GM23338 (cell line): Measurements from ENCODE around the gene SYNCRIP.

ENCODE experiments used
- CREB1 ChIP-seq: fragments of 250-450 bp; sonication (Bioruptor Pico); IDR thresholded peaks from 2 replicates; pipeline ENCODE4 v1.5.0; 2020; ENCODE audit warnings: low read depth, mild to moderate bottlenecking, moderate library complexity
- EZH2 ChIP-seq: fragments of 200-600 bp; sonication (generic); IDR thresholded peaks from one replicate; pipeline ENCODE4 v1.8.0; 2017; ENCODE audit warnings: antibody characterized with exemption, mild to moderate bottlenecking, low read depth; ENCODE audit not compliant: unreplicated experiment
- EZH2phosphoT487 ChIP-seq: fragments of 200-600 bp; sonication (generic); IDR thresholded peaks from one replicate; pipeline ENCODE4 v1.8.1; 2018; ENCODE audit warnings: antibody characterized with exemption; ENCODE audit not compliant: unreplicated experiment
- JUNB ChIP-seq: IDR thresholded peaks from one replicate; pipeline ENCODE4 v1.6.1; 2016; ENCODE audit warnings: antibody characterized with exemption; ENCODE audit not compliant: unreplicated experiment
- POLR2AphosphoS5 ChIP-seq: IDR thresholded peaks from 2 replicates; pipeline ENCODE4 v1.6.1; 2016; ENCODE audit warnings: antibody characterized with exemption, low read depth
- ZNF331 ChIP-seq: fragments of 250-450 bp; sonication (Bioruptor Pico); IDR thresholded peaks from 2 replicates; pipeline ENCODE4 v1.5.0; 2020; ENCODE audit warnings: low read depth, mild to moderate bottlenecking, moderate library complexity
- TF ChIP-seq, protein P1 (sequence below), 2 experiments: fragments of 200-600 bp in 1 of 2; sonication (generic) in 1 of 2; conservative IDR thresholded peaks; 2 replicates each; pipeline versions ENCODE4 v1.5.1 to v1.6.1; 2016 to 2017; ENCODE audit warnings: antibody characterized with exemption in 2 of 2, low read depth in 2 of 2, mild to moderate bottlenecking in 2 of 2, moderate library complexity in 1 of 2
- TF ChIP-seq, protein P2 (sequence below): IDR thresholded peaks from one replicate; pipeline ENCODE4 v1.6.1; 2018; ENCODE audit warnings: antibody characterized with exemption; ENCODE audit not compliant: unreplicated experiment
- TF ChIP-seq, protein P3 (sequence below): fragments of 250-450 bp; sonication (Bioruptor Pico); IDR thresholded peaks from 2 replicates; pipeline ENCODE4 v1.5.0; 2020; ENCODE audit warnings: mild to moderate bottlenecking, moderate library complexity
- TF ChIP-seq, protein P4 (sequence below): IDR thresholded peaks from 2 replicates; pipeline ENCODE4 v1.6.1; 2016; ENCODE audit warnings: antibody characterized with exemption

DNA sequence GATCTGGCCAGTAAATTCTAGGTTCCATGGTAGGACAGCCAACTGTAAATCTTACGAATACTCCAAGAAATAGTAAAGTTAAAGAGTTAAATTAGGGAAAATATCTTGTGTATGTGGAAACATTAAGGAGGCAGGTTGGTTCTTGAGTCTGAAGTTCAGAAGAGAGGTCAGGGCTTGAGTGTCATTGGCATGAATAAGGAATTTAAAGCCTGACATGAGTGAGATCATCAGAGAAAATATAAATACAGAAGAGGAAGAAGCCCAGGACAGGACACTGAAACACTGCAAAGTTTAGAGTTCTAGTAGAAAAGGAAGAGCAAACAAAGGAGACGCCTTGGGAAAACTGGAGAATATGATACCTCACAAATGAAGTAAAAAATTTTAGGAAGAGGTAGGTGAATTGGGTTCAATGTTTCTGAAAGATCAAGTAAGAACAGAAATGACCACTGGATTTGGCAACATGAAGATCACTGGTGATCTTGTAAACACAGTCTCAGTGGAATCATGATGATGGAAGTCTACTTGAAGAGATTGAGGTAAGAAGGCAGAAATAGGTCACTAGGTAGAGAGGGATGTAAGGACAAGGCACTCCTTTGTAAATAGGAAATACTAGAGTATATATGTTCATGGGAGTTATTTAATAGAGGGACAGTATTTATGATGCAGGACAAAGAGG is 41.6 kb upstream of the SYNCRIP start:
- TF ChIP-seq, protein P1, sequence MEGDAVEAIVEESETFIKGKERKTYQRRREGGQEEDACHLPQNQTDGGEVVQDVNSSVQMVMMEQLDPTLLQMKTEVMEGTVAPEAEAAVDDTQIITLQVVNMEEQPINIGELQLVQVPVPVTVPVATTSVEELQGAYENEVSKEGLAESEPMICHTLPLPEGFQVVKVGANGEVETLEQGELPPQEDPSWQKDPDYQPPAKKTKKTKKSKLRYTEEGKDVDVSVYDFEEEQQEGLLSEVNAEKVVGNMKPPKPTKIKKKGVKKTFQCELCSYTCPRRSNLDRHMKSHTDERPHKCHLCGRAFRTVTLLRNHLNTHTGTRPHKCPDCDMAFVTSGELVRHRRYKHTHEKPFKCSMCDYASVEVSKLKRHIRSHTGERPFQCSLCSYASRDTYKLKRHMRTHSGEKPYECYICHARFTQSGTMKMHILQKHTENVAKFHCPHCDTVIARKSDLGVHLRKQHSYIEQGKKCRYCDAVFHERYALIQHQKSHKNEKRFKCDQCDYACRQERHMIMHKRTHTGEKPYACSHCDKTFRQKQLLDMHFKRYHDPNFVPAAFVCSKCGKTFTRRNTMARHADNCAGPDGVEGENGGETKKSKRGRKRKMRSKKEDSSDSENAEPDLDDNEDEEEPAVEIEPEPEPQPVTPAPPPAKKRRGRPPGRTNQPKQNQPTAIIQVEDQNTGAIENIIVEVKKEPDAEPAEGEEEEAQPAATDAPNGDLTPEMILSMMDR (conservative IDR thresholded peaks at IDR 0.05; ENCODE audit: low read depth in 2 of 2), result no peak
- TF ChIP-seq, protein P2, sequence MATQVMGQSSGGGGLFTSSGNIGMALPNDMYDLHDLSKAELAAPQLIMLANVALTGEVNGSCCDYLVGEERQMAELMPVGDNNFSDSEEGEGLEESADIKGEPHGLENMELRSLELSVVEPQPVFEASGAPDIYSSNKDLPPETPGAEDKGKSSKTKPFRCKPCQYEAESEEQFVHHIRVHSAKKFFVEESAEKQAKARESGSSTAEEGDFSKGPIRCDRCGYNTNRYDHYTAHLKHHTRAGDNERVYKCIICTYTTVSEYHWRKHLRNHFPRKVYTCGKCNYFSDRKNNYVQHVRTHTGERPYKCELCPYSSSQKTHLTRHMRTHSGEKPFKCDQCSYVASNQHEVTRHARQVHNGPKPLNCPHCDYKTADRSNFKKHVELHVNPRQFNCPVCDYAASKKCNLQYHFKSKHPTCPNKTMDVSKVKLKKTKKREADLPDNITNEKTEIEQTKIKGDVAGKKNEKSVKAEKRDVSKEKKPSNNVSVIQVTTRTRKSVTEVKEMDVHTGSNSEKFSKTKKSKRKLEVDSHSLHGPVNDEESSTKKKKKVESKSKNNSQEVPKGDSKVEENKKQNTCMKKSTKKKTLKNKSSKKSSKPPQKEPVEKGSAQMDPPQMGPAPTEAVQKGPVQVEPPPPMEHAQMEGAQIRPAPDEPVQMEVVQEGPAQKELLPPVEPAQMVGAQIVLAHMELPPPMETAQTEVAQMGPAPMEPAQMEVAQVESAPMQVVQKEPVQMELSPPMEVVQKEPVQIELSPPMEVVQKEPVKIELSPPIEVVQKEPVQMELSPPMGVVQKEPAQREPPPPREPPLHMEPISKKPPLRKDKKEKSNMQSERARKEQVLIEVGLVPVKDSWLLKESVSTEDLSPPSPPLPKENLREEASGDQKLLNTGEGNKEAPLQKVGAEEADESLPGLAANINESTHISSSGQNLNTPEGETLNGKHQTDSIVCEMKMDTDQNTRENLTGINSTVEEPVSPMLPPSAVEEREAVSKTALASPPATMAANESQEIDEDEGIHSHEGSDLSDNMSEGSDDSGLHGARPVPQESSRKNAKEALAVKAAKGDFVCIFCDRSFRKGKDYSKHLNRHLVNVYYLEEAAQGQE, result no peak
- no peak for TF ChIP-seq EZH2
- TF ChIP-seq EZH2phosphoT487, result no peak
- no peak for TF ChIP-seq POLR2AphosphoS5
- no peak for TF ChIP-seq CREB1 (CRISPR knock-in tag)
- no peak for TF ChIP-seq ZNF331 (CRISPR knock-in tag)
- no peak for TF ChIP-seq JUNB
- TF ChIP-seq, protein P3, sequence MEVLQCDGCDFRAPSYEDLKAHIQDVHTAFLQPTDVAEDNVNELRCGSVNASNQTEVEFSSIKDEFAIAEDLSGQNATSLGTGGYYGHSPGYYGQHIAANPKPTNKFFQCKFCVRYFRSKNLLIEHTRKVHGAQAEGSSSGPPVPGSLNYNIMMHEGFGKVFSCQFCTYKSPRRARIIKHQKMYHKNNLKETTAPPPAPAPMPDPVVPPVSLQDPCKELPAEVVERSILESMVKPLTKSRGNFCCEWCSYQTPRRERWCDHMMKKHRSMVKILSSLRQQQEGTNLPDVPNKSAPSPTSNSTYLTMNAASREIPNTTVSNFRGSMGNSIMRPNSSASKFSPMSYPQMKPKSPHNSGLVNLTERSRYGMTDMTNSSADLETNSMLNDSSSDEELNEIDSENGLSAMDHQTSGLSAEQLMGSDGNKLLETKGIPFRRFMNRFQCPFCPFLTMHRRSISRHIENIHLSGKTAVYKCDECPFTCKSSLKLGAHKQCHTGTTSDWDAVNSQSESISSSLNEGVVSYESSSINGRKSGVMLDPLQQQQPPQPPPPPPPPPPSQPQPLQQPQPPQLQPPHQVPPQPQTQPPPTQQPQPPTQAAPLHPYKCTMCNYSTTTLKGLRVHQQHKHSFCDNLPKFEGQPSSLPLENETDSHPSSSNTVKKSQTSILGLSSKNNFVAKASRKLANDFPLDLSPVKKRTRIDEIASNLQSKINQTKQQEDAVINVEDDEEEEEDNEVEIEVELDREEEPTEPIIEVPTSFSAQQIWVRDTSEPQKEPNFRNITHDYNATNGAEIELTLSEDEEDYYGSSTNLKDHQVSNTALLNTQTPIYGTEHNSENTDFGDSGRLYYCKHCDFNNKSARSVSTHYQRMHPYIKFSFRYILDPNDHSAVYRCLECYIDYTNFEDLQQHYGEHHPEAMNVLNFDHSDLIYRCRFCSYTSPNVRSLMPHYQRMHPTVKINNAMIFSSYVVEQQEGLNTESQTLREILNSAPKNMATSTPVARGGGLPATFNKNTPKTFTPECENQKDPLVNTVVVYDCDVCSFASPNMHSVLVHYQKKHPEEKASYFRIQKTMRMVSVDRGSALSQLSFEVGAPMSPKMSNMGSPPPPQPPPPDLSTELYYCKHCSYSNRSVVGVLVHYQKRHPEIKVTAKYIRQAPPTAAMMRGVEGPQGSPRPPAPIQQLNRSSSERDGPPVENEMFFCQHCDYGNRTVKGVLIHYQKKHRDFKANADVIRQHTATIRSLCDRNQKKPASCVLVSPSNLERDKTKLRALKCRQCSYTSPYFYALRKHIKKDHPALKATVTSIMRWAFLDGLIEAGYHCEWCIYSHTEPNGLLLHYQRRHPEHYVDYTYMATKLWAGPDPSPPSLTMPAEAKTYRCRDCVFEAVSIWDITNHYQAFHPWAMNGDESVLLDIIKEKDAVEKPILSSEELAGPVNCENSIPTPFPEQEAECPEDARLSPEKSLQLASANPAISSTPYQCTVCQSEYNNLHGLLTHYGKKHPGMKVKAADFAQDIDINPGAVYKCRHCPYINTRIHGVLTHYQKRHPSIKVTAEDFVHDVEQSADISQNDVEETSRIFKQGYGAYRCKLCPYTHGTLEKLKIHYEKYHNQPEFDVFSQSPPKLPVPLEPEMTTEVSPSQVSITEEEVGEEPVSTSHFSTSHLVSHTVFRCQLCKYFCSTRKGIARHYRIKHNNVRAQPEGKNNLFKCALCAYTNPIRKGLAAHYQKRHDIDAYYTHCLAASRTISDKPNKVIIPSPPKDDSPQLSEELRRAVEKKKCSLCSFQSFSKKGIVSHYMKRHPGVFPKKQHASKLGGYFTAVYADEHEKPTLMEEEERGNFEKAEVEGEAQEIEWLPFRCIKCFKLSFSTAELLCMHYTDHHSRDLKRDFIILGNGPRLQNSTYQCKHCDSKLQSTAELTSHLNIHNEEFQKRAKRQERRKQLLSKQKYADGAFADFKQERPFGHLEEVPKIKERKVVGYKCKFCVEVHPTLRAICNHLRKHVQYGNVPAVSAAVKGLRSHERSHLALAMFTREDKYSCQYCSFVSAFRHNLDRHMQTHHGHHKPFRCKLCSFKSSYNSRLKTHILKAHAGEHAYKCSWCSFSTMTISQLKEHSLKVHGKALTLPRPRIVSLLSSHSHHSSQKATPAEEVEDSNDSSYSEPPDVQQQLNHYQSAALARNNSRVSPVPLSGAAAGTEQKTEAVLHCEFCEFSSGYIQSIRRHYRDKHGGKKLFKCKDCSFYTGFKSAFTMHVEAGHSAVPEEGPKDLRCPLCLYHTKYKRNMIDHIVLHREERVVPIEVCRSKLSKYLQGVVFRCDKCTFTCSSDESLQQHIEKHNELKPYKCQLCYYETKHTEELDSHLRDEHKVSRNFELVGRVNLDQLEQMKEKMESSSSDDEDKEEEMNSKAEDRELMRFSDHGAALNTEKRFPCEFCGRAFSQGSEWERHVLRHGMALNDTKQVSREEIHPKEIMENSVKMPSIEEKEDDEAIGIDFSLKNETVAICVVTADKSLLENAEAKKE, result no peak
- TF ChIP-seq, protein P4, sequence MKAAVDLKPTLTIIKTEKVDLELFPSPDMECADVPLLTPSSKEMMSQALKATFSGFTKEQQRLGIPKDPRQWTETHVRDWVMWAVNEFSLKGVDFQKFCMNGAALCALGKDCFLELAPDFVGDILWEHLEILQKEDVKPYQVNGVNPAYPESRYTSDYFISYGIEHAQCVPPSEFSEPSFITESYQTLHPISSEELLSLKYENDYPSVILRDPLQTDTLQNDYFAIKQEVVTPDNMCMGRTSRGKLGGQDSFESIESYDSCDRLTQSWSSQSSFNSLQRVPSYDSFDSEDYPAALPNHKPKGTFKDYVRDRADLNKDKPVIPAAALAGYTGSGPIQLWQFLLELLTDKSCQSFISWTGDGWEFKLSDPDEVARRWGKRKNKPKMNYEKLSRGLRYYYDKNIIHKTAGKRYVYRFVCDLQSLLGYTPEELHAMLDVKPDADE, result no peak
